Measurements from ENCODE around the gene TRIOBP.
A peak's percentile ranks its signal among the peaks of the same experiment; 100 is the strongest.

Gene TRIOBP

DNA sequence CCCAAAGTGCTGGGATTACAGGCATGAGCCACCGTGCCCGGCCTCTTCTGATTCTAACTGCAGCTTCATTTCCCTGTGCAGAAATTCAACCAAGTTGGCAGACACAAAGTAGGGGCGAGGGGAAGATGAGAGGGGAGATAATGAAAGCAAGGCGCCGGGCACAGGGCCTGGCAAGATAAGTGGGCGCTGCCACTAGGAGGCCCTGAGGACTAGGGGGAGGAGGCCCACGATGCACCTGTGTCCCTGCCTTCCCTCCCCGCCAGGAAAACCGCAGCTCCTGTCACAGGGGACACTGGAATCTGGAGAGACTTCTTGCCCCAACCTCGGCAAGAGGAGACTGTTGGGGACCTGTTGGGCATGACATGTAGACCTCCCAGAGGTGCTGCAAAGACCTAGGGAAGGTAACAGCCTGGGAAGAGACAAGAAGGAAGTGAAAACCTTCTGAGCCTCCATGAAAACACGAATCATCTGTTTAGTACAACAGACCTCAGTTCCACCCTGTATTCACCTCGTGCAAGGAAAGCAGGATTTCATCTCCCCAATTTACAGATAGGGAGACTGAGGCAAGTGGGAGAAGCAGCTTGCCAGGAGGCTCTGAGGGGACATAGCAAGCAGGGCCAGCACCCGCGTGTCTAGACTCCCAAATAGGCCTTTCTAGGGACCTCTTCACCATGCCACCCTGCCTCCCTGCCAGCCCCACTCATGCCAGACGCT, 24.5 kb upstream of the TRIOBP start:
- no peak for TF ChIP-seq CTCF (IDR thresholded peaks at IDR 0.05; ENCODE audit: borderline replicate concordance, control extremely low read depth, extremely low read depth, insufficient read depth, missing control alignments)
- in situ Hi-C loops (cut with MboI; ENCODE audit: low sequenced_read_pairs, unreplicated experiment) = no loop called here
- DNase-seq (ENCODE audit: low spot score) = no peak

- in situ Hi-C loops (cut with MboI; ENCODE audit: low sequenced_read_pairs, unreplicated experiment) = no loop called here
- TF ChIP-seq CTCF (IDR thresholded peaks at IDR 0.05; ENCODE audit: borderline replicate concordance, control extremely low read depth, extremely low read depth, insufficient read depth, missing control alignments) = no peak
- DNase-seq (ENCODE audit: low spot score) = no peak
These were observed 23.9 kb upstream of the TRIOBP start for GRCh38 chr22:37672920-37673455.

DNA sequence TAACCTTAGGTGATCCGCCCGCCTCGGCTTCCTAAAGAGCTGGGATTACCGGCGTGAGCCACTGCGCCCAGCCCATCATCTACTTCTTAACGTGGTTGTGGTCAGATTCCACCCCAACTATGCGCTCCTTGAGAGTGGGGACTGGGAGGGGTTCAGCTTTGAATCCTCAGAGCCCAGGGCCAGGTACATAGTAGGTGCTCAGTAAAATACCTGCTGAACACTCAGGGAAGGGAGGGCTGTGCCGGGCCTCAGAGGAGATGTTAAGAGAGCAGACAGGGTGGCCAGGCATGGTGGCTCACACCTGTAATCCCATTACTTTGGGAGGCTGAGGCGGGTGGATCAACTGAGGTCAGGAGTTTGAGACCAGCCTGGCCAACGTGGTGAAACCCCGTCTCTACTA, 22.6 kb upstream of the TRIOBP start:
- no peak for DNase-seq (ENCODE audit: low spot score)
- in situ Hi-C loops (cut with MboI; ENCODE audit: low sequenced_read_pairs, unreplicated experiment) = no loop called here
- no peak for TF ChIP-seq CTCF (IDR thresholded peaks at IDR 0.05; ENCODE audit: borderline replicate concordance, control extremely low read depth, extremely low read depth, insufficient read depth, missing control alignments)

- TF ChIP-seq CTCF (IDR thresholded peaks at IDR 0.05; ENCODE audit: borderline replicate concordance, control extremely low read depth, extremely low read depth, insufficient read depth, missing control alignments) = no peak
- in situ Hi-C loops (cut with MboI; ENCODE audit: low sequenced_read_pairs, unreplicated experiment) = no loop called here
- DNase-seq (ENCODE audit: low spot score) = peak; percentile 90
These were observed 21.6 kb upstream of the TRIOBP start, which contains the start of gene LGALS1 for GRCh38 chr22:37674951-37675929. TSS of gene LGALS1 (plus strand) at chr22:37675636. CDS start at chr22:37675703, 67 bp downstream.

DNA sequence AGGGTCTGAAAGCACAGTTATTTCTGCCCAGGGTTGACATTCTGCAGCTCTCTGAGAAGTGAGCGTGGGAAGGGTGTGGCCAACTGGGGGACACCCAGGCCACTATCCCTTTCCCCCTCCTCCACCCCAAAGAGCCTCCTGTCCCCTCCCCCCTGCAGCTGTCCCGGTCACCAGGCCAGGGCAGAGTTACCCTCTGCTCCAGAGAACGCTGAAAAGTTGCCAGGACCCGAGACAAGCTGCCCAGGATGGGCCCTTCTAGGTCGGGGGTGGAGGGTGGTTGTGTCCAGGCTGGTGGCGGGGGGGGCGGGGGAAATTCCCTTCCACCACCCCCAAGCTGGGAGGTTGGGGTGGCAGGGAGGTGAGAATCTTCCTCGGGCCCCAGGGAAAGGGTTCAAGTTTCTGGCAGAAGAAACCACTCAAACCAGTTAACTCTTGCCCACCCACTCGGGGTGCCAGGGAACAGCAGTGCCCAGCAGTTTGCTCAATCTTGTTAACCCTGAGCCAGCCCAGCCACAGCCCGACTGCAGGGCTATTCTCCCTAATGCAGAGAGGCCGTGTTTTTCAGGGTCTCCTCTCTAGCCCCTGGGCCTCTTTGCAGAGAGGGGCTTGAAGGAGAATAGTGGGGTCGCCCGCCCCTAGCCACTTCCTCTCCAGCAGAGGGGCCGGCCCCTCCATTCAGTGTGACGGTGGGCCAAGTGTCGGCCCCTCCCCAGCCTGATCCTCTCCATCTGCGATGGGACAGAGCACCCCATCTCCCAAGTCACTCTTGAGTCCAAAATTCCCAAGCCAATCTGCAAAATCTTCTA, 20.7 kb upstream of the TRIOBP start:
- no peak for TF ChIP-seq CTCF (IDR thresholded peaks at IDR 0.05; ENCODE audit: borderline replicate concordance, control extremely low read depth, extremely low read depth, insufficient read depth, missing control alignments)
- in situ Hi-C loops (cut with MboI; ENCODE audit: low sequenced_read_pairs, unreplicated experiment) = no loop called here
- no peak for DNase-seq (ENCODE audit: low spot score)
